ENCODE results near the gene PNPLA1. TPM values are rescaled to one million over a fixed set of nuclear protein-coding genes. Genes with fewer than 3 reads are reported as not detected.
A peak's percentile ranks its signal among the peaks of the same experiment; 100 is the strongest.

The PNPLA1 gene
- total and polyA plus RNA-seq, 8 donors: 0.11 to 2.0 (median 0.15) TPM; not detected in 1

GRCh38 chr6:36297511-36297910 lies 27.7 kb downstream of the PNPLA1 start:
- DNase-seq (no peak), ATAC-seq (no peak)
- TF ChIP-seq, protein P1, sequence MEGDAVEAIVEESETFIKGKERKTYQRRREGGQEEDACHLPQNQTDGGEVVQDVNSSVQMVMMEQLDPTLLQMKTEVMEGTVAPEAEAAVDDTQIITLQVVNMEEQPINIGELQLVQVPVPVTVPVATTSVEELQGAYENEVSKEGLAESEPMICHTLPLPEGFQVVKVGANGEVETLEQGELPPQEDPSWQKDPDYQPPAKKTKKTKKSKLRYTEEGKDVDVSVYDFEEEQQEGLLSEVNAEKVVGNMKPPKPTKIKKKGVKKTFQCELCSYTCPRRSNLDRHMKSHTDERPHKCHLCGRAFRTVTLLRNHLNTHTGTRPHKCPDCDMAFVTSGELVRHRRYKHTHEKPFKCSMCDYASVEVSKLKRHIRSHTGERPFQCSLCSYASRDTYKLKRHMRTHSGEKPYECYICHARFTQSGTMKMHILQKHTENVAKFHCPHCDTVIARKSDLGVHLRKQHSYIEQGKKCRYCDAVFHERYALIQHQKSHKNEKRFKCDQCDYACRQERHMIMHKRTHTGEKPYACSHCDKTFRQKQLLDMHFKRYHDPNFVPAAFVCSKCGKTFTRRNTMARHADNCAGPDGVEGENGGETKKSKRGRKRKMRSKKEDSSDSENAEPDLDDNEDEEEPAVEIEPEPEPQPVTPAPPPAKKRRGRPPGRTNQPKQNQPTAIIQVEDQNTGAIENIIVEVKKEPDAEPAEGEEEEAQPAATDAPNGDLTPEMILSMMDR (IDR thresholded peaks at IDR 0.05): no peak
- peaks cover 0 to 33% of the 10 kb centered on the region in 2 donors for H3K4me1 ChIP-seq
- H3K9me3 ChIP-seq: no peaks in the 10 kb centered on the region
- H3K4me3 ChIP-seq: no peak overlapping the region
- intact Hi-C loops (cut with DNase I): no loop called here
- no peaks in the 10 kb centered on the region for H3K36me3 ChIP-seq
- H3K27ac ChIP-seq: no peak overlapping the region
- H3K27me3 ChIP-seq: peaks cover 0 to 10% of the 10 kb centered on the region in 2 donors

GRCh38 chr6:36298027-36298426 lies 28.2 kb downstream of the PNPLA1 start:
- DNase-seq (no peak), ATAC-seq (no peak)
- Histone ChIP-seq H3K4me1 (peaks cover 0 to 37% of the 10 kb centered on the region in 2 donors), H3K9me3 (no peaks in the 10 kb centered on the region), H3K36me3 (no peaks in the 10 kb centered on the region), H3K27ac (no peak overlapping the region), H3K4me3 (no peak overlapping the region), H3K27me3 (peaks cover 0 to 10% of the 10 kb centered on the region in 2 donors)
- TF ChIP-seq, protein P1 (IDR thresholded peaks at IDR 0.05): no peak
- intact Hi-C loops (cut with DNase I): no loop called here

GRCh38 chr6:36301085-36301658 lies 31.3 kb downstream of the PNPLA1 start:
- intact Hi-C loops (cut with DNase I): no loop called here
- DNase-seq (no peak), ATAC-seq (no peak)
- Histone ChIP-seq H3K36me3 (no peaks in the 10 kb centered on the region), H3K27me3 (peaks cover 0 to 10% of the 10 kb centered on the region in 2 donors), H3K4me1 (peaks cover 0 to 32% of the 10 kb centered on the region in 2 donors), H3K27ac (no peak overlapping the region), H3K9me3 (no peaks in the 10 kb centered on the region), H3K4me3 (no peak overlapping the region)
- TF ChIP-seq, protein P1 (IDR thresholded peaks at IDR 0.05): no peak

DNA sequence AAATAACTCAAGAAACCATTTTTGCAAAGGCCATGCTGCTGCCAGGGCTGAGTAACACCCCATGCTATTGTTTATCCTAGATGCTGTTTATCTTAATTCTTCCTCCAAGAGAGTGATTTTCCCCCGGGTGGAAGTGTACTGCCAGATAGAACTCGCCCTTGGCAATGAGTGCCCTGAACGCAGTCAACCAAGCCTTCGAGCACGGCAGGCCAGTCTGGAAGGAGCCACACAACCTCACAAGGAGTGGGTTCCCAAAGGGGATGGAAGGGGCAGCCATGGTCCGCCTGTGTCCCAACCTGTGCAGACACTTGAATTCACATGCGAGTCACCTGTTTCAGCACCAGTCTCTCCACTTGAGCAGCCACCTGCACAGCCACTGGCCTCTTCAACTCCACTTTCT lies 31.9 kb downstream of the PNPLA1 start:
- H3K9me3 ChIP-seq: no peaks in the 10 kb centered on the region
- no peak overlapping the region for H3K4me3 ChIP-seq
- DNase-seq (no peak), ATAC-seq (peak; percentile 13)
- intact Hi-C loops (cut with DNase I): loop anchor here in 1 of 2 donors (2.0 kb wide), 1 partner anchor 59 kb away; no protein-coding TSS in a partner anchor
- TF ChIP-seq, protein P1 (IDR thresholded peaks at IDR 0.05): no peak
- H3K27ac ChIP-seq: no peak overlapping the region
- no peaks in the 10 kb centered on the region for H3K36me3 ChIP-seq
- H3K4me1 ChIP-seq: peaks cover 0 to 26% of the 10 kb centered on the region in 2 donors
- H3K27me3 ChIP-seq: peaks cover 0 to 10% of the 10 kb centered on the region in 2 donors

DNA sequence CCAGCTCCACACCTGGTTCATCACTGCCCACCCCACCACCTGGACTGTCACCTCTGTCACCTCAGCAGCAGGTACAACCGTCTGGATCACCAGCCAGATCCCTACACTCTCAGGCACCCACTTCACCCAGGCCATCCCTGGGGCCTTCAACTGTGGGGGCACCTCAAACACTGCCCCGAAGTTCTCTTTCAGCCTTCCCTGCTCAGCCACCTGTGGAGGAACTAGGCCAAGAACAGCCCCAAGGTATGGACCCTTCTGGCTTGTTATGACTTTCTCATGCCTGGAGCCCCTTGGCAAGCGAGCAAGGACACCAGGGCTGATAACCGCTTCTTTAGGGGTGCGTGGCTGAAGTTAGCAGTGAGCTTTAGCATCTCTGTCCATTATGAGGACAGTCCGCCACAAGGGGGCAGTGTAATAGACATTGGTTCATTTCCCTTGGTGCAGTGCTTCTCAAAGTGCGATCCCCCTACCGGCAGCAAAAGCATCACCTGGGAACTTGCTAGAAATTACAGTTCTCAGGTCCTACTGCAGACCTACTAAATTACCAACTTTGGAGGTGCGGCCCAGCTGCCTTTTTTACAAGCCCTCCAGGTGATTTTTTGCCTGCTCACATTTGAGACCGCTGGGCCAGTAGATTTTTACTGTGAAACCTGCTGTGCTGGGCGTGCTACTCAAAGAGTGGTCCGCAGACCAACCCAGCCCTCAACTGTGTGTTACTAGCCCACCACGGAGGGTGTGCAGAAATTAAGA lies 32.5 kb downstream of the PNPLA1 start:
- intact Hi-C loops (cut with DNase I): loop anchor here in 1 of 2 donors (2.0 kb wide), 1 partner anchor 58 kb away; no protein-coding TSS in a partner anchor
- H3K9me3 ChIP-seq: no peaks in the 10 kb centered on the region

More for the DNA sequence above, 32.5 kb downstream of the PNPLA1 start:
- H3K27ac ChIP-seq: no peak overlapping the region
- peaks cover 0 to 21% of the 10 kb centered on the region in 2 donors for H3K4me1 ChIP-seq
- ATAC-seq (peak; percentile 97), DNase-seq (peak in 3 of 4 donors; percentile 81 to 88 (median 83))
- TF ChIP-seq, protein P1 (IDR thresholded peaks at IDR 0.05): peak; percentile 92
- peaks cover 0 to 2% of the 10 kb centered on the region in 2 donors for H3K36me3 ChIP-seq
- no peak overlapping the region for H3K4me3 ChIP-seq
- peaks cover 0 to 10% of the 10 kb centered on the region in 2 donors for H3K27me3 ChIP-seq
